Heart left ventricle (tissue), 16 donors: Measurements from ENCODE around the gene NUP62. TPM values are rescaled to one million over a fixed set of nuclear protein-coding genes. Genes with fewer than 3 reads are reported as not detected.
"Not testable (repeated sequence)": the region's sequence is repeated elsewhere in the genome, so short reads cannot be mapped to it uniquely, and the experiment has no call there.

Source experiments
- ATAC-seq, 4 donors: fragments of 200-7000 bp; cut with Tn5 transposase; one replicate each; pipeline ENCODE4 v1.9.1; 2020 to 2022; ENCODE audit warnings: moderate library complexity in 4 of 4, mild to moderate bottlenecking in 3 of 4, moderate number of reproducible peaks in 1 of 4
- DNase-seq, 5 donors: peaks; one replicate each; pipeline ENCODE4 v3.0.0-alpha.2; 2020
- H3K27ac ChIP-seq, 12 donors: fragments of 200-600 bp; sonication (generic) in 4 of 12; one replicate each; pipeline versions ENCODE4 v1.5.0 to v1.8.0; 2016 to 2022; ENCODE audit warnings: mild to moderate bottlenecking in 2 of 12
- H3K27me3 ChIP-seq, 9 donors: fragments of 200-600 bp; sonication (generic) in 2 of 9; one replicate each; pipeline versions ENCODE4 v1.5.1 to v1.8.0; 2016 to 2022; ENCODE audit warnings: mild to moderate bottlenecking in 3 of 9
- H3K36me3 ChIP-seq, 9 donors: fragments of 200-600 bp; sonication (generic) in 2 of 9; one replicate each; pipeline versions ENCODE4 v1.5.0 to v1.8.0; 2018 to 2022; ENCODE audit warnings: mild to moderate bottlenecking in 2 of 9
- H3K4me1 ChIP-seq, 12 donors: fragments of 200-600 bp; sonication (generic) in 4 of 12; one replicate each; pipeline versions ENCODE4 v1.5.0 to v1.8.0; 2016 to 2022; ENCODE audit warnings: mild to moderate bottlenecking in 3 of 12
- H3K4me3 ChIP-seq, 12 donors: fragments of 200-600 bp; sonication (generic) in 4 of 12; one replicate each; pipeline versions ENCODE4 v1.5.0 to v1.8.0; 2017 to 2022; ENCODE audit warnings: mild to moderate bottlenecking in 9 of 12, moderate library complexity in 4 of 12
- H3K9me3 ChIP-seq, 12 donors: fragments of 200-600 bp; sonication (generic) in 4 of 12; one replicate each; pipeline versions ENCODE4 v1.5.0 to v1.8.0; 2016 to 2022; ENCODE audit warnings: mild to moderate bottlenecking in 1 of 12
- POLR2A ChIP-seq, 2 donors: fragments of 450-650 bp; IDR thresholded peaks; one replicate each; pipeline ENCODE4 v1.6.1; 2017; ENCODE audit warnings: antibody characterized with exemption in 2 of 2, mild to moderate bottlenecking in 2 of 2, moderate library complexity in 2 of 2
- WGBS, 4 donors: extraction: QIAGEN DNeasy Blood & Tissue Kit in 2 of 4; methylation state at CpG; one replicate each; pipeline versions ENCODE4 v1.1.5 to v1.1.7; 2013 to 2018; 5-methylcytosine and 5-hydroxymethylcytosine counted together
- intact Hi-C, 10 donors: fragments of 100-400 bp; cut with DNase I; formaldehyde crosslinking; loops; one replicate each; pipeline versions ENCODE4 v1.11.1 to v1.14.2; 2022
- polyA plus RNA-seq, 2 donors: library from polyadenylated mRNA; stranded (reverse); fragments of 200-250 nt; gene quantifications; one replicate each; pipeline ENCODE4 v1.2.3, GENCODE V29; 2013
- total RNA-seq, 9 donors: library from RNA; depleted of rRNA in 2 of 9; stranded (reverse); fragments of >200 nt in 2 of 9; fragmentation: NEBNext Ultra II Directional in 3 of 9; extraction: Animal tissue kit (Norgen Biotek cat#: 25700) in 3 of 9; gene quantifications; one replicate each; pipeline versions ENCODE4 v1.1.0 to v1.2.4, GENCODE V29; 2016 to 2023
- TF ChIP-seq, protein P1 (sequence below), 12 donors: fragments of 200-600 bp; sonication (generic) in 4 of 12; IDR thresholded peaks; one replicate each; pipeline versions ENCODE4 v1.5.0 to v1.8.0; 2018 to 2022; ENCODE audit warnings: antibody characterized with exemption in 12 of 12, mild to moderate bottlenecking in 5 of 12
- donor health status: ischemic (EF 13 %, LVEDD 7.1; RV severe dilation, severe dysfunction).
- donor health status: healthy with polysubstance abuse.
- donor health status: DM: no; HTN: yes; CAD: no.
- donor health status: DM: no; HTN: no; CAD: no.
- donor health status: ischemic (EF 25% LVEDD 6.9; RV normal size, moderate dysfunction).
- donor health status: ischemic (EF 25% LVEDD 5.7; RV mildly dilated, moderate dysfunction).
- donor health status: healthy.
- donor health status: DM: yes; HTN: yes; CAD: no.
- donor health status: ischemic (EF 35%, LVEDD 5.7; RV mildly dilated, moderate dysfunction).
- donor health status: nonischemic (EF 11% LVEDD 7.7; RV severe dilation, severe dysfunction).
- donor health status: DM: yes; HTN: yes; CAD: no.
- donor health status: PGD.
- donor health status: ischemic (EF 29% LVEDD 5.4; RV normal size, mild dysfunction).
- donor health status: nonischemic (EF 23%, LVEDD 6.1; RV moderate dilation, normal function).

The NUP62 gene
- total and polyA plus RNA-seq, 11 donors: 14.0 to 61.9 (median 33.0) TPM

DNA sequence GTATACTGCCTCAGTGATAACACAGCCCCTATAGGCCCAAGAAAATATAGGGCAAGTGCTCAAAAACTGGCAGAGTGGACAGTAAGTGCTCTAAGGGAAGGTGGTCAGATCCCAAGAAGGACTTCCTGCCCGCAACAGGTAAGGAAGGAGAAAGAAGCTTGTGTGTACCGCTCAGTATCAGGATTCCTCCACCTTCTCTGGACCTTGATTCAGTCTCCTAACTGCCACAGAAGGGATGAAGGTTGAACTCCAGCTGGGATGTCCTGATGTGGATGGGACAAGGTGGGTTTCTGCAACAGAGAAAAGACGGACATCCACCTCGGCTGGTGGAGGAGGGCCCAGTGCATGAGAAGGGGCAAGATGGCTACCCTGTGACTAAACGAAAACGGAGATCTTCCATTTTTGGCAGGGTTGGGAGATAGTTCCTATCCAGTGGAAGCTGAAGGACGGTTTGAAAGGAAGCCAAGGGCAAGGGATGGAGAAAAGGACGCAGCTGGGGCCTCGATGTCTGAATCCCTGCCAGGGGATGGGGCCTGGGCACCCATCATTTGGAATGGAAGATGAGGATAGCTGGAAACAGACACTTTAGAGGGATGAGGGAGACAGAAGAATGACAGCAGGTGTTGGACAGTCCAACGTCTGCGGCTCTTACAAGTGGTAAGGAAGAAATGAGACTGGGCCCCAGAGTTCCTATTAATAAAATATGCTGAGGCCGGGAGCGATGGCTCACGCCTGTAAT, 1.6 kb downstream of the NUP62 start:
- intact Hi-C loops: loop anchor here in 1 of 10 donors (5.0 kb wide), 1 partner anchor 50 kb away; the partner anchor contains the start of genes AKT1S1 and TBC1D17
- Histone ChIP-seq H3K4me3 (peak overlapping the region in 8 of 12 donors; percentile 73 to 99 (median 83)), H3K4me1 (peaks cover 0 to 59% (median 26%) of the 10 kb centered on the region in 12 donors), H3K36me3 (peaks cover 0 to 48% (median 34%) of the 10 kb centered on the region in 9 donors), H3K9me3 (no peaks in the 10 kb centered on the region), H3K27ac (peak overlapping the region in 1 of 12 donors; percentile 97), H3K27me3 (no peaks in the 10 kb centered on the region)
- TF ChIP-seq, protein P1, sequence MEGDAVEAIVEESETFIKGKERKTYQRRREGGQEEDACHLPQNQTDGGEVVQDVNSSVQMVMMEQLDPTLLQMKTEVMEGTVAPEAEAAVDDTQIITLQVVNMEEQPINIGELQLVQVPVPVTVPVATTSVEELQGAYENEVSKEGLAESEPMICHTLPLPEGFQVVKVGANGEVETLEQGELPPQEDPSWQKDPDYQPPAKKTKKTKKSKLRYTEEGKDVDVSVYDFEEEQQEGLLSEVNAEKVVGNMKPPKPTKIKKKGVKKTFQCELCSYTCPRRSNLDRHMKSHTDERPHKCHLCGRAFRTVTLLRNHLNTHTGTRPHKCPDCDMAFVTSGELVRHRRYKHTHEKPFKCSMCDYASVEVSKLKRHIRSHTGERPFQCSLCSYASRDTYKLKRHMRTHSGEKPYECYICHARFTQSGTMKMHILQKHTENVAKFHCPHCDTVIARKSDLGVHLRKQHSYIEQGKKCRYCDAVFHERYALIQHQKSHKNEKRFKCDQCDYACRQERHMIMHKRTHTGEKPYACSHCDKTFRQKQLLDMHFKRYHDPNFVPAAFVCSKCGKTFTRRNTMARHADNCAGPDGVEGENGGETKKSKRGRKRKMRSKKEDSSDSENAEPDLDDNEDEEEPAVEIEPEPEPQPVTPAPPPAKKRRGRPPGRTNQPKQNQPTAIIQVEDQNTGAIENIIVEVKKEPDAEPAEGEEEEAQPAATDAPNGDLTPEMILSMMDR (IDR thresholded peaks at IDR 0.05): no peak
- TF ChIP-seq POLR2A (IDR thresholded peaks at IDR 0.05): no peak
- ATAC-seq: no peak
- DNase-seq: no peak
- 78 to 84% (median 83%) methylated on average over 14 of the region's 14 CpGs for WGBS, 4 donors

GRCh38 chr19:49926515-49926914, 2.8 kb downstream of the NUP62 start:
- WGBS, 4 donors: 91 to 92% (median 91%) methylated on average over 10 of the region's 10 CpGs
- intact Hi-C loops: loop anchor here in 1 of 10 donors (5.0 kb wide), 1 partner anchor 49 kb away; the partner anchor contains the start of genes AKT1S1 and TBC1D17
- DNase-seq: no peak
- no peak overlapping the region for H3K27ac ChIP-seq
- no peaks in the 10 kb centered on the region for H3K27me3 ChIP-seq
- peaks cover 0 to 58% (median 34%) of the 10 kb centered on the region in 9 donors for H3K36me3 ChIP-seq
- ATAC-seq: no peak
- no peak overlapping the region for H3K4me3 ChIP-seq
- TF ChIP-seq, protein P1 (IDR thresholded peaks at IDR 0.05): no peak
- TF ChIP-seq POLR2A (IDR thresholded peaks at IDR 0.05): no peak
- H3K9me3 ChIP-seq: no peaks in the 10 kb centered on the region
- peaks cover 0 to 71% (median 26%) of the 10 kb centered on the region in 12 donors for H3K4me1 ChIP-seq

DNA sequence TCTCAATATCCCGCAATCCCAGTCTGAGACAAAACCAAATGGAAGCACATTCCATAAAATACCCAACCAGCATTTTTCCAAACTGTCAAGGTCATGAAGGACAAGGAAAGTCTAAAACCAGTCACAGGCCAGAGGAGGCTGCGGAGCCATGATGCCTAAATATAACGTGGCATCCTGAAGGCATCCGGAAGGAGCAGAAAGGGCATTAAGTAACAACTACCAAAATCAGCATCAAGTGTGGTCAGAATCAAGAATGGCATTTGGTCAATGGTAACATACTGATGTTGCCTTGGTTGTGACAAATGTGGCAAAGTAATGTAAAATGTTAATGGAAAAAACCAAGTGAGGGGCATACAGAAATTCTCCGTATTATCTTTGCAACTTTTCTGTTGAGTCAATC, 3.8 kb downstream of the NUP62 start:
- Histone ChIP-seq H3K27ac (no peak overlapping the region), H3K36me3 (peaks cover 0 to 68% (median 37%) of the 10 kb centered on the region in 9 donors), H3K27me3 (no peaks in the 10 kb centered on the region), H3K4me1 (peaks cover 0 to 69% (median 26%) of the 10 kb centered on the region in 12 donors), H3K4me3 (no peak overlapping the region), H3K9me3 (no peaks in the 10 kb centered on the region)
- 74 to 87% (median 77%) methylated on average over 5 of the region's 5 CpGs for WGBS, 4 donors
- intact Hi-C loops: loop anchor here in 1 of 10 donors (5.0 kb wide), 1 partner anchor 48 kb away; the partner anchor contains the start of genes AKT1S1 and TBC1D17
- DNase-seq (no peak), ATAC-seq (no peak)
- TF ChIP-seq POLR2A (IDR thresholded peaks at IDR 0.05): no peak
- TF ChIP-seq, protein P1 (IDR thresholded peaks at IDR 0.05): no peak

DNA sequence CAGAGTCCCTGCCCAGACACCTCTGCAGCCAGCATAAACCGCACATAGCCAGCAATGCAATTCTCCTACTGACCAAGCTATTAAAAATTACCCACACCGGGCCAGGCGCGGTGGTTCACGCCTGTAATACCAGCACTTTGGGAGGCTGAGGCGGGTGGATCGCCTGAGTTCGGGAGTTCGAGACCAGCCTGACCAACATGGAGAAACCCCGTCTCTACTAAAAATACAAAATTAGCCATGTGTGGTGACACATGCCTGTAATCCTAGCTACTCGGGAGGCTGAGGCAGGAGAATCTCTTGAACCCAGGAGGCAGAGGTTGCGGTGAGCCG, 4.5 kb downstream of the NUP62 start:
- H3K9me3 ChIP-seq, H3K27me3 ChIP-seq, ATAC-seq, DNase-seq, H3K4me3 ChIP-seq: not testable (repeated sequence)
- peaks cover 0 to 64% (median 23%) of the 10 kb centered on the region in 12 donors for H3K4me1 ChIP-seq
- intact Hi-C loops: loop anchor here in 1 of 10 donors (5.0 kb wide), 1 partner anchor 48 kb away; the partner anchor contains the start of genes AKT1S1 and TBC1D17
- peak overlapping the region in 1 of 12 donors; percentile 63 for H3K27ac ChIP-seq
- H3K36me3 ChIP-seq: peaks cover 0 to 75% (median 37%) of the 10 kb centered on the region in 9 donors
- 94 to 100% (median 96%) methylated on average over 7 to 13 of the region's 13 CpGs for WGBS, 4 donors
